Smooth muscle cell (in vitro differentiated cells): Measurements from ENCODE around the gene NDUFB3. TPM values are rescaled to one million over a fixed set of nuclear protein-coding genes. Genes with fewer than 3 reads are reported as not detected.

Source experiments
- DNase-seq: peaks from one replicate; lab custom pipeline; 2025; ENCODE audit not compliant: unreplicated experiment; lab: John Stamatoyannopoulos, UW
- H2AFZ ChIP-seq: fragments of 200-600 bp; sonication (generic); 2 replicates; pipeline ENCODE4 v1.6.0; 2016; ENCODE audit warnings: antibody characterized with exemption, low read depth, mild to moderate bottlenecking
- H3F3A ChIP-seq: fragments of 200-600 bp; sonication (generic); 2 replicates; pipeline ENCODE4 v1.6.0; 2017; ENCODE audit warnings: antibody characterized with exemption, low read depth
- H3K27ac ChIP-seq: fragments of 200-600 bp; sonication (generic); 2 replicates; pipeline ENCODE4 v1.5.1; 2016; ENCODE audit warnings: low read depth, mild to moderate bottlenecking
- H3K27me3 ChIP-seq: fragments of 200-600 bp; sonication (generic); 2 replicates; pipeline ENCODE4 v1.6.1; 2016; ENCODE audit warnings: low read depth, mild to moderate bottlenecking
- H3K36me3 ChIP-seq: fragments of 200-600 bp; sonication (generic); 2 replicates; pipeline ENCODE4 v1.5.1; 2016; ENCODE audit warnings: low read depth
- H3K4me1 ChIP-seq: fragments of 200-600 bp; sonication (generic); 2 replicates; pipeline ENCODE4 v1.5.1; 2016; ENCODE audit warnings: low read depth
- H3K4me2 ChIP-seq: fragments of 200-600 bp; sonication (generic); 2 replicates; pipeline ENCODE4 v1.6.0; 2016; ENCODE audit warnings: mild to moderate bottlenecking
- H3K4me3 ChIP-seq: fragments of 200-600 bp; sonication (generic); 2 replicates; pipeline ENCODE4 v1.5.1; 2016; ENCODE audit warnings: mild to moderate bottlenecking
- H3K79me2 ChIP-seq: fragments of 200-600 bp; sonication (generic); 2 replicates; pipeline ENCODE4 v1.6.0; 2016; ENCODE audit warnings: low read depth, mild to moderate bottlenecking
- H3K9ac ChIP-seq: fragments of 200-600 bp; sonication (generic); 2 replicates; pipeline ENCODE4 v1.6.0; 2016; ENCODE audit warnings: low read depth
- H3K9me3 ChIP-seq: fragments of 200-600 bp; sonication (generic); replicated peaks from 2 replicates; pipeline ENCODE4 v1.5.1; 2016; ENCODE audit warnings: low read depth
- H4K20me1 ChIP-seq: fragments of 200-600 bp; sonication (generic); 2 replicates; pipeline ENCODE4 v1.6.0; 2016; ENCODE audit warnings: low read depth
- WGBS: methylation state at CpG from one replicate; pipeline ENCODE4 v1.1.7; 2016; ENCODE audit warnings: low lambda C conversion rate; 5-methylcytosine and 5-hydroxymethylcytosine counted together
- polyA plus RNA-seq: library from polyadenylated mRNA; unstranded; fragments of >200 nt; fragmentation: Nextera tagmentation; extraction: Ambion mirVana; gene quantifications from 2 replicates; pipeline ENCODE4 v1.2.1, GENCODE V29; 2016
- total RNA-seq: library from RNA; depleted of rRNA; stranded (reverse); fragments of >200 nt; gene quantifications from 2 replicates; pipeline ENCODE4 v1.2.3, GENCODE V29; 2014
- TF ChIP-seq, protein P1 (sequence below): fragments of 200-600 bp; sonication (generic); IDR thresholded peaks from 2 replicates; pipeline ENCODE4 v1.5.1; 2017; ENCODE audit warnings: borderline replicate concordance, mild to moderate bottlenecking, antibody characterized with exemption; ENCODE audit not compliant: insufficient read depth, poor library complexity, severe bottlenecking

The NDUFB3 gene
- total and polyA plus RNA-seq, 2 experiments from 2014 or later, result 88.6 to 216 TPM

DNA sequence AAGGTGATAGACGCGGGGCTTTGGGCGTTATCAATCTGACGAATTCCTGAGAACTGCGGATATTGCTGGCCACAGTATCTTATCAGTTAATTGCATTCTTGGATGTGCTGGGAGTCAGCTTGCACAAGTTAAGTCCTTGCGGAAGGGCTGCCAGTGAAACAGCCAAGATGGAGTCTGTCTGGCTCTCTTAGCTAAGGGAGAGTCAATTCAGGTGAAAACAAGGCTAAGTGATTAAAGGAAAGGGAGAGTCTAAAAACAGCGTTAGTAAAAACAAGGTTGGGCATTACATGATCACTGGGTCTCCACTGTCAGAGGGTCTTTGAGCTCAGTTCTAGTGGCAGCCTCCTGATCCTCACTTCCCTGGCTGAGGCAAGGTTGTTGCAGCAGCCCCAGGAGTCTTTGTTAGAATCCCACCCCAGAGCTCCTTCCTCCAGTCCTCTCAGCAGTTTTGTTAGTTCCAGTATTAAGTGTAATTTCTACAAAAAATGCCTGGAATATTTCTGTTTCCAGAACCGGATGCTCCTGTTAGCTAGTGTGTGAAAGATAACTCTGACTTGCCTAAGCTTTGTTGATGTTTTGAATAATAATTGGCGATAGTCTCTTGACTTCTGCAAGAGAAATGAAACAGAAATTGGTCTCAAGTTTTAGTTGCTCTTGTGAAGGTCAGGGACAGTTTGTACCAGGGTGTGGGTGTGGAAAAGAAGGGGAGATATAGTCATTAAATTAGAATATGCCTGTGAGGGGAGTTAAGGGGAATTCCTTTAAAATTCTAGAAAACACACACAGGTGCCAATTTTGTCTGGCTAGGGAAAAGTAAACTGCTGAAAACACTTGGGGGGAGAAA lies 54.7 kb downstream of the NDUFB3 start:
- TF ChIP-seq, protein P1, sequence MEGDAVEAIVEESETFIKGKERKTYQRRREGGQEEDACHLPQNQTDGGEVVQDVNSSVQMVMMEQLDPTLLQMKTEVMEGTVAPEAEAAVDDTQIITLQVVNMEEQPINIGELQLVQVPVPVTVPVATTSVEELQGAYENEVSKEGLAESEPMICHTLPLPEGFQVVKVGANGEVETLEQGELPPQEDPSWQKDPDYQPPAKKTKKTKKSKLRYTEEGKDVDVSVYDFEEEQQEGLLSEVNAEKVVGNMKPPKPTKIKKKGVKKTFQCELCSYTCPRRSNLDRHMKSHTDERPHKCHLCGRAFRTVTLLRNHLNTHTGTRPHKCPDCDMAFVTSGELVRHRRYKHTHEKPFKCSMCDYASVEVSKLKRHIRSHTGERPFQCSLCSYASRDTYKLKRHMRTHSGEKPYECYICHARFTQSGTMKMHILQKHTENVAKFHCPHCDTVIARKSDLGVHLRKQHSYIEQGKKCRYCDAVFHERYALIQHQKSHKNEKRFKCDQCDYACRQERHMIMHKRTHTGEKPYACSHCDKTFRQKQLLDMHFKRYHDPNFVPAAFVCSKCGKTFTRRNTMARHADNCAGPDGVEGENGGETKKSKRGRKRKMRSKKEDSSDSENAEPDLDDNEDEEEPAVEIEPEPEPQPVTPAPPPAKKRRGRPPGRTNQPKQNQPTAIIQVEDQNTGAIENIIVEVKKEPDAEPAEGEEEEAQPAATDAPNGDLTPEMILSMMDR, result no peak
- H3K27ac ChIP-seq, result peak overlapping the region; percentile 84
- H3F3A ChIP-seq, result peaks cover 14% of the 10 kb centered on the region
- 15% methylated on average over 9 of the region's 9 CpGs for WGBS
- H2AFZ ChIP-seq, result no peak overlapping the region
- H4K20me1 ChIP-seq, result peaks cover under 1% of the 10 kb centered on the region
- H3K4me3 ChIP-seq, result no peak overlapping the region
- H3K4me2 ChIP-seq, result peak overlapping the region; percentile 69
- H3K36me3 ChIP-seq, result no peaks in the 10 kb centered on the region
- H3K4me1 ChIP-seq, result peaks cover 24% of the 10 kb centered on the region
- H3K79me2 ChIP-seq, result peaks cover 30% of the 10 kb centered on the region
- no peak overlapping the region for H3K9ac ChIP-seq
- H3K9me3 ChIP-seq, result no peaks in the 10 kb centered on the region
- no peak for DNase-seq
- no peaks in the 10 kb centered on the region for H3K27me3 ChIP-seq

DNA sequence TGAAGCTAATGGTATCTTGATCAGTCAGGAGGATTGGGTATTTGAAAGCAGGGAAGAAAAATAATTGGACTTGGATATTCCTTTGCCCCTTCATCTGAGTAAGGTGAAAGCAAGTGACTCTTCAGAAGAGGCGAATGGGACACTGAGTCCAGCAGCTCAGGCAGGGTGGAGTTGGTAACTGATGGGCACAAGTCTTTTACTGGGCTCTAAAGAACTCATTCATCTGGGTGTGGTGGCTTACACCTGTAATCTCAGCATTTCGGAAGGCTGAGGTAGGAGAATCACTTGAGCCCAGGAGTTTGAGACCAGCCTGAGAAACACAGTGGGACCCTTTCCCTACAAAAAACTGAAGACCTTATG lies 55.3 kb downstream of the NDUFB3 start:
- peaks cover 24% of the 10 kb centered on the region for H3K4me1 ChIP-seq
- H3K27ac ChIP-seq, result peak overlapping the region; percentile 84
- 100% methylated on average over 2 of the region's 2 CpGs for WGBS
- no peak overlapping the region for H3K9ac ChIP-seq
- no peak overlapping the region for H3K4me3 ChIP-seq
- H3K9me3 ChIP-seq, result no peaks in the 10 kb centered on the region
- H3K79me2 ChIP-seq, result peaks cover 29% of the 10 kb centered on the region
- H3F3A ChIP-seq, result peaks cover 14% of the 10 kb centered on the region
- no peaks in the 10 kb centered on the region for H3K27me3 ChIP-seq
- TF ChIP-seq, protein P1, result no peak
- H2AFZ ChIP-seq, result no peak overlapping the region
- no peaks in the 10 kb centered on the region for H3K36me3 ChIP-seq
- DNase-seq, result no peak
- H3K4me2 ChIP-seq, result peak overlapping the region; percentile 69
- H4K20me1 ChIP-seq, result no peaks in the 10 kb centered on the region

DNA sequence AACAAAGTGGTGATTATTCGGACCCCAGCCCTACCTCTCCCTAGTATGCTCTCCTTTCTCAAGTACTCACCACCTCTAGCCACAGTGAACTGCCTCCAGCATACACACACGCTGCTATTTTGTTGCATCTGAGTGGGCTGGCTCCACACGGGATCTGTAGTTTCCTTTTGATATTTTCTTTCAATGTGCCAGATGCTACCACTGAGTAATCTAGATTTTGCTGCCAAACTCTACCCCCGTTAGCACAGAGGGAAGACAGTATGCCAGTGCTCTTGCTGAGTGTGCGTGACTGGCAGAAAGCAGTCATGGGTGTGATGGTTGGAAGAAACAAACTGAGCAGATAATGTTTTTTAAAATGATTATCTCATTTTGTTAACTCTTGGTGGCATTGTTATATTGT lies 55.8 kb downstream of the NDUFB3 start:
- Histone ChIP-seq H3K9me3 (no peaks in the 10 kb centered on the region), H3K27ac (peak overlapping the region; percentile 84), H3K4me1 (peaks cover 24% of the 10 kb centered on the region), H3K79me2 (peaks cover 28% of the 10 kb centered on the region), H3K9ac (no peak overlapping the region), H3F3A (peaks cover 14% of the 10 kb centered on the region), H2AFZ (no peak overlapping the region), H3K4me3 (no peak overlapping the region), H3K36me3 (no peaks in the 10 kb centered on the region), H4K20me1 (no peaks in the 10 kb centered on the region), H3K4me2 (peak overlapping the region; percentile 6), H3K27me3 (no peaks in the 10 kb centered on the region)
- 57% methylated on average over 5 of the region's 5 CpGs for WGBS
- DNase-seq, result no peak
- TF ChIP-seq, protein P1, result no peak

DNA sequence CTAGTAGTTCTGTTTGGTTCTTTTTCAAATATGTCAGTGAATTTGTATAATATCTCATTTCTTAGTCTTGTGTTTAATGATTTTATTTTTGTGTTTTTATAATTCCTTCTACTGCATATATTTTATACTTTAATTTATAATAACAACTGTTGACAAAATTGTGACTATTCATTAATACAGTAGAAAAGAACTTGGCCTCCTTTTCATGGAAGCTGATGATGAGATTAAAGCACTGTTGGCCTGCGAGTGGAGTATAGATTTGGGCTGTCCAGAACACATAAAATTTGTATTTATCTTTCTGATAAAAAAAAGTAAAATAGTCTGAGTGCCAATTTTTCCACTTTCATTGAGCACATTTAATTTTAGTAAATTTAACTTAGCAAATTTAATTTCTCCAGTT lies 56.2 kb downstream of the NDUFB3 start:
- Histone ChIP-seq H3K4me1 (peaks cover 24% of the 10 kb centered on the region), H3F3A (peaks cover 14% of the 10 kb centered on the region), H3K36me3 (no peaks in the 10 kb centered on the region), H4K20me1 (no peaks in the 10 kb centered on the region), H3K79me2 (peaks cover 27% of the 10 kb centered on the region), H3K4me3 (no peak overlapping the region), H3K9ac (no peak overlapping the region), H3K27me3 (no peaks in the 10 kb centered on the region), H3K9me3 (no peaks in the 10 kb centered on the region), H3K4me2 (no peak overlapping the region), H3K27ac (peak overlapping the region; percentile 84), H2AFZ (no peak overlapping the region)
- TF ChIP-seq, protein P1, result no peak
- no peak for DNase-seq
- WGBS, result 87% methylated on average over 1 of the region's 1 CpG
